Hepatocyte (in vitro differentiated cells): Measurements from ENCODE around the gene SPATS2.

Experiments
- CTCF ChIP-seq: fragments of 200-600 bp; sonication (generic); IDR thresholded peaks from 2 replicates; pipeline ENCODE4 v1.5.1; 2016; ENCODE audit warnings: antibody characterized with exemption, mild to moderate bottlenecking; ENCODE audit not compliant: poor library complexity
- EZH2 ChIP-seq: fragments of 200-600 bp; sonication (generic); IDR thresholded peaks from 2 replicates; pipeline ENCODE4 v1.6.1; 2016; ENCODE audit warnings: antibody characterized with exemption, mild to moderate bottlenecking, borderline replicate concordance

GRCh38 chr12:49487605-49488004 lies 120.3 kb downstream of the SPATS2 start:
- TF ChIP-seq CTCF (no peak), EZH2 (no peak)
